HPDE6-E6E7 (cell line): Measurements from ENCODE around the gene CNOT4.
"Not testable (repeated sequence)": the region's sequence is repeated elsewhere in the genome, so short reads cannot be mapped to it uniquely, and the experiment has no call there.

Experiments used
- DNase-seq: peaks from one replicate; pipeline ENCODE4 v3.0.0; 2011; ENCODE audit warnings: missing footprints; ENCODE audit errors: extremely low spot score

CNOT4 gene

DNA sequence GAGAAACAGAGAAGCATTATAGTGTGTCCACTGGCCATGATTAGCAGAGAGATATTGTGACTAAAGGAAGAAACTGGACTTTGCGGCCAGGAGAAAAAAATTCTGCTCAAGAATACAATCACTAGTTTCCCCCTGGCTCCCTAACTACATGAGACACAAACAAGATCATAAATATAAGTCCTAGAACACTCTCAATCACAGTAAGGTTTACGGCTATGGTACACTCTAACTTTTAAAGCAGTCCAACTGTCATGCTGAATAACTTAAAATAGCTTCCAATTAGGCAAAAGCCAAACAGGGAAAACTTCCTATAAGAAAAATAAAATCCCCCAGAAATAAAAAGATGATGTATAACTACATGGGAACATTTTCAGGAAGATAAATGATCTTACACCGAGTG lies 144.2 kb downstream of the CNOT4 start:
- DNase-seq, result no peak

DNA sequence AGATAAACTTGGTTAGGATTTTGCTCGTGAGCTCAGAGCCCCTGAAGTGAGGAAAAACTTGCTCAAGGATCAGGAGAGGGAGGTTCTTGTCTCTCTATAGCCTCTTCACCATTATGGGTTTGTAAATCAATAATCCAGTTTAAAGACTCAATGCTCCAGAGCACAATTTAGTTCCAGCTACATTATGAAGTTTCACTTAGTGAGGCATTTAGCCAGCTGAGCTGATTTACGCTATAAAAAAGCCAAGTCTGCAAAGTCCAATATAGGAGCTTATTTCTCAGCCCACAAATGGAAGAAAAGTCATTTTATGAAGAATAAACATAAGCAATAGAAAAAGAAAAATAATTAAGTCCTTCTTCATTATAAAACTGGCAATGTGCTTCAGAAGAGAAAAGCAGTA lies 145.7 kb downstream of the CNOT4 start:
- DNase-seq, result no peak

DNA sequence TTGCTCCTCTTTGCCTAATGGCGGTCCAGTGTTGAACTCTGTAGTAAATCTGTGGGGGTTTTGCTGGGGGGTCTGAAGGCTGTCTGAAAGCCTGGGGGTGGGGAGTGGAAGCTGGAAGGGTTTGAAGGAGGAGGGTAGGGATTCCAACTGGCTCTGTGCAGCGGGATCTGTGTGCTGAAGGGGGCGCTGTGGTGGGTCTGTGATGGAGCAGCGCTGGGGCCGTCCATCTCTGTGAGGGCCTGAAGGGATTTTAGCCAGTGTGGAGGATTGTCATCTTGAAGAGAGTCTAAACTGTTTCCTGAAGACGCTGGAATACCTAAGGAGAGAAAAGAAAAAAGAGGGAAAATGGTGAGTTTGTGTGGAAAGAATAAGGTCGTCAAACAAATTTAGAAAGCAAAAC lies 147.0 kb downstream of the CNOT4 start:
- no peak for DNase-seq

DNA sequence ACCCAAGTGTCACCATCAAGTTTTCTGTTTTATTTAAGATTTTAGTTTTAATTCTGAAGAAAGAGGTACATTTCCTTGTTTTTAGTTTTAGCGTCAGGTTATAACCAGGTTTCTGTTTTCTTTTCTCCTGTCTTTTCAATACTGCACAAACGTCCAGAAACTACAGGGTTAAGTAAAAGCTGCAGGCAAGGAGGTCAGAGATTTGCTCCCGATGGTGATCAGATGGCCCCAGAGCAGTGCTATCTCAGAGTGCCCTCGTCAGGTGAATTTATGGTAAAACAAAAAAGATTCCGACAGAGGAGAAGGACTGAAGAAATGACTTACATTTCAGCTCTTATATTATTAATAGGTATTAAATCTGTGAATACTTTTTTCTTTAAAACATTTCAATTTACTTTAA lies 148.1 kb downstream of the CNOT4 start:
- DNase-seq, result no peak

DNA sequence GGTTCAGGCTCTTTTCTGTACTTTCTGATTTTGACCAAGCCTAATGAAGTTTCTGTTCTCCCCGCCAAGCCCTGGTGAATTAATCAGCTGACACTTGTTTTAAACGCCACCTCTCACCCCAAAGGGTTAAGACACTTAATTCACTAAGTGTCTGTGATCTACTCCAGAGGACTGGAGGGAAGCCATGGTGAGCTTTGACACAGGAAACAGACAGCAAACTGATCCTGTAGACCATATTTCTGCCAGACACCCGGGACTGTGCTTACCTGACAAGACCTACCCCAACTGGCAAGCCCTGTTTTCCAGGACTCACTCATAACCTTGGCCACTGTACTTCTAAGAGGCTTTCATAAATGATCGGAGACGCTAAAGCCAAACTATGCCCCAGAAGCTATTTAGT lies 150.3 kb downstream of the CNOT4 start:
- no peak for DNase-seq

DNA sequence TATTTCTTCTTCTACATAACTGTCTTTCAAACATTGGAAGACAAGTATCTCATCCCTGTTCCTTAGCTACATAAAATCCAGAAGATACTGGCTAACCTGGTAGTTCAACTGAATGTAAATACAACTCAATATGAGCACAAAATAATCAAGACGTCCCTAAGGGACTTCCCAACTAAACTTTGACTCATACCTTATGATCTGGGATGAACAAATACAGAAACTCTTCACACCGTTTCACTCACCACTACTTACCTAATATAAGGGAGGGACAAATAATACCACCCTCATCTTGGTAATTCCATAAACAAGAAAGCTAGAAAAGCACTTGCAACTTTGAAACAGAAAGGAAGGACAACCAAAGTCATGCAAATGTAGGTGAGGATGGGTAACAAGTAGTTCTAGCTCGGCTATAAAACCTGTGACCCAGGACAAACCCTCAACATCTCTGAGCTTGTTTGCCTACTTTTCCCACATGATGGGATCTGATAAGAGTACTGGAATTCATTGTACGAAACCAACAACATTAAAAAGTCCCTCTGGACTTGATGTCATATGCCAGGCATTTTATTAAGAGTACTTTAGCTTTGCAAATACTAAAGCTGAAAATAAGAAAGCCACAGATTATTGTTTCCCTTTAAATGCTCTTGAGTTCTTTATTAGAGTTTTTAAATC lies 154.4 kb downstream of the CNOT4 start:
- DNase-seq, result no peak

DNA sequence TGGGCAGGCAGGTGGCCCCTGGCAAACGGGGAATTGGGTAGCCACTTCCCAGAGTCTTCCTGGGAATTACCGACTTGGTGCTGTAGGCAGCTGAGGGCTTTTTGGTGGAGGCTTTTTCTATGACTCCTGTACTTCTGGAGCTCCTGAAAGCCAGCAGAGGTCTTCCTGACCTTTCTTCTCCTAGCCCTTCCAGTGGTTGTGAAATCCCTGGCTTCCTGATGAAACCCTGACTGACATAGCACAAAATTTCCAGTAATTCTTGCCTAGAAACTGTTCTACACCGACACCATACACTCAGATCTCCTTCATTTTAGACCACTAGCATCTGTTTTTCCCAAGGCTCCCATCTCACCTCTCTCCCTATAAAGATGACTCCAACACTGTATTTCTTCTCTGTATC lies 156.1 kb downstream of the CNOT4 start:
- no peak for DNase-seq

DNA sequence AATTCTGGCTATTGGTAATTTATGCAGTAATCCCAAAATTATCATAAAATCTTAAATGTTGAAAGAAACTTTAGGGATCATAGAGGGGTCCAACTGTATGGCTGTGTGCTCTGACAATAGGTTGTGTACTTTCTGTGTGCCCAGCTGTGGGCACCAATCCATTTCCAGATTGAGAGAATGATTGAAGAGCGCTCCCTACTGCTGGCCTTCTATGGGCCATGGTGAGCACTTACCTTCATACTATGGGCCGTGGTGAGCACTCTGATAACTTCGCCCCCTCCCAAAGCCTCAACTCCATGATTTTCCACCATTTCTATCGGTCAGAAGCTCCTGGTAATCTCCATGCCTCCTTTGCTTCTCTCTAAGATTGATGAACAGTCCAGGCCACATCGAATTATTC lies 157.6 kb downstream of the CNOT4 start:
- DNase-seq, result no peak

DNA sequence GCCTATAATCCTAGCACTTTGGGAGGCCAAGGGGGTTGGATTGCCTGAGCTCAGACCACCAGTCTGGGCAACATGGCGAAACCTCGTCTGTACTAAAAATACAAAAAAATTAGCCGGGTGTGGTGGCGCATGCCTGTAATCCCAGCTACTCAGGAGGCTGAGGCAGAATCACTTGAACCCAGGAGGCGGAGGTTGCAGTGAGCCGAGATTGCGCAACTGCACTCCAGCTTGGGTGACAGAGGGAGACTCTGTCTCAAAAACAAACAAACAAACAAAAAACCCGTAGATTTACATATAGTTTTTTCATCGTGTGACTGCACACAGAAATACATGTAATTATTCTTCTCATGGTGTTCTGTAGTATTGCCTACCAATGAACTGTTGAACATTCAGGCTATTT lies 158.8 kb downstream of the CNOT4 start:
- DNase-seq, result not testable (repeated sequence)

DNA sequence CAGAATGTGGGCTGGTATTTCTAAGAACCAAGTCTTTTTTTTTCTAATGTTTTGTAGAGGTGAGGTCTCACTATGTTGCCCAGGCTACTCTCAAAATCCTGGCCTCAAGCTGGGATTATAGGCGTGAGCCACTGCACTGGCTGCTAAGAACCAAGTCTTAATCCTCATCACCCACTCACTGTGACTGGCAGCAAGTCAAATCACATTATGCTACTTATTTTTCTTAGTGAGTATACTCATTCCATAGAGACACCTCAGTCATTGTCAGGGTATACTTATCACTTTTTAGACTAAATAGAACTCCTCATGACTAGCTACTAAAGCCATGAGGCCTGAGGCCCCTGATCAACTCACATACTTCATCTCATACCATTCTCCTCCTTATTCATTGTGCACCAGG lies 160.2 kb downstream of the CNOT4 start:
- DNase-seq, result no peak

DNA sequence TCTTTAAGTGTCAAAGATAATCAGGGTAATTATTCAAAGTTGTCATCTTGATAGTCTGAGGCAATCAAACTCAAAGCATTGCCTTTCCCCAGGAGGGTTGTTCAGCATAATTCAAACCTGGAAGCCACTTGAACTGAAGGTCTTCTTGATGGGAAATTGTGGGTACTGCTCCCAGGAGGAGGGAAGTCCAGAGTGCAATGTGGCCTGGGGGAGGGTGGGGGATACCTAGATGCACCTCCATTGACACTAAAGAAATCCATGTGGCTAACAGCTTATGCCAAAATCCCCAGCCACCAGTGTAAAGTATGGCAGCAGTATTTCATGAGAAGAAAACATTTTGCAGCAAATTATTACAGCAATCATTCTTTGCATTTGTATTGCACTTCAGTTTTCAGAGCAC lies 161.4 kb downstream of the CNOT4 start:
- no peak for DNase-seq

DNA sequence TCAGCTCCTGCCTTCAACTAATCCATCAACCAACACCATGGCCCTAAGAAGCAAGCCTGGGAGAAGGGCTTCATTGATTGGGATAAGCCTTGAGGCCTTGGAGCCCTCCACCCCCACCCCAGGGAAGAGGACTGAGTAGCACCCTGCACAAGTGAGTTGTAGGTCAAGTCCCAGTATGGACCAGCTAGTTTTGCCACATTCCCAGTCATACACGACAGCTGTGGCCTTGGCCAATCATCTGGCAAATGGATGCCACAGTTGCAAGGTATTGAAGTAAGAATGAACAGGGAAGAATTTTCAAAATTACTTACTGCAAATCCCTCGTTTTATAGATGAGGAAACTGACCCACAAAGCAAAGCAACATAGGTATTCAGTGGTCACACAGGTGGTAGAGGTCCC lies 166.5 kb downstream of the CNOT4 start:
- no peak for DNase-seq

DNA sequence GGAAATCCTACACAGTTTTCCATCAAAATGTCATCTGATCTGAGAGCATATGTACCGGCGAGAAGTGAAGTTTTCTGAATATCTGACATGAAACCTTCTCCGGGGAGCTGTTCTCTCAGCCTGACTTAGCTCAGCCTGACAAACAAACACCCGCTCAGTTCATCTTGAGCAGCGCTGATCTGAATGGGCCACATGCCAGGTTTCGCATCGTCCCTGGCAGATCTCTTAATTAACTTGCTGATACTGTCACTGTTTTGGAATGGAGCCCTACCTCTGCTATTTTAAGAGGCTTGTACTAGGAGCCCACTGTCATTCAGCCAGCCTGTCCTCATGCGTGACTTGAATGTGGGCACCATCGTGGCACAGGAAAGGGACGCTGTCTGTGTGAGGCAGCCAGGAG lies 167.0 kb downstream of the CNOT4 start:
- no peak for DNase-seq

DNA sequence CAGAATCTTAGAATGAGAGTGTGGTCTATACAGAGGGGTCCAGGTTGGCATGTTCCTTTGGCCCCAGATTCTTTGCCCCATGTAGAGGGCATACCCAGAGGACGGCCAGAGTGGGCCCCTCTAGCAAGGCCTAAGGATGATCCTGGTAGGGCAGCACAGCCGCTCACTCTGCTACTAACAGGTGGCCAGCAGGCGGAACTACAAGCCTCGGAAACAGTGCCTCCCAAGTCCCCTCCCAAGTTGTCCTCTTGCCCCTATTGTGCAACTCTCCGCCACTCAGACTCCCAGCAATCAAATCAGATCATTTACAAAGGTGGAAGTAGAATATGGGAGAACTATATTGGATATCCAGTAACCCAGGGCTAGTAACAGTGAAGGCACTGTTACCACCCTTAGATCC lies 168.9 kb downstream of the CNOT4 start:
- no peak for DNase-seq

DNA sequence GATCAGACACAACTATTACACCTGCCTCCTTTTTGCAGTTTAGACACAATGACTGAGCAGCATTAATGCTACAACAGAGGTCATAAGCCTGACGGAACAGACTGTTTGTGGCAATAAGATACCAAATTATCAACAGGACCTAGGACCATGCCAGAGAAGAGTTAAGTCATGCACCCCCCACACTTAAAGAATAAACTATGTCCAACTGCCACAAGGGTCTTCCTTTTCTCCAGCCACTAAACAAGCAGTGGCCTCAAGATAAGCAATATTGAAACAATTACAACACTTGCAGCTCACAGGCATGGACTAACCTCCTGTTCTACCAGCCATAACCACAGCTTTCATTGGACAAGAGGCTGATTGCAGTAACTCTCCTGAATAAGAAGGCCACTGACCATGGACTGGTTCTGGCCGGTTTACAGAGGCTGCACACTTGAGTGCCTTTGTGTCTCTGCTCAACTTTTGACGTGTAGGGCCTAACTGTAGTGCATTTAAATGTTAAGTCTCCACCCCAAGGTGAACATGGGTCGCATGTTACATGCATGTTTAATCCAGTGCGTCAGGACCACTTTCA lies 171.8 kb downstream of the CNOT4 start:
- no peak for DNase-seq

DNA sequence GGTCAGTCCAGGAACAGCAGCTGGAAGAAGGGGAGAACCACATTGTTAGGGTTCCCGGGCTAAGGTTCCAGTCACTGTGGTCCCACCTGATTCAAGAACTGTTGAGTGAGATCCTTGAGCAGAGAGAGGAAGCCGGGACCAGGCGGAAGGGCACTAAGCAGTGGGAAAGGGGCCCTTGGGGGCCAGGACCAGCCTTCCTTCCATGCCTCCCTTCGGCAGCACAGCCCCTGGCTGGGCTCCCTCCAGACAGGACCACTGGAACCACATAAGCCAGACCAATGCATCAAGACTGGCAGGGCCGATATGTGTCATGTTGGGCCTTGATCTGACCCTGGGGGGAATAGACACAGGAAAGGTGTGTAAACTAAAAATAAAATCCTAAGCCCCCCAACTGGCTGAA lies 172.4 kb downstream of the CNOT4 start:
- DNase-seq, result no peak

DNA sequence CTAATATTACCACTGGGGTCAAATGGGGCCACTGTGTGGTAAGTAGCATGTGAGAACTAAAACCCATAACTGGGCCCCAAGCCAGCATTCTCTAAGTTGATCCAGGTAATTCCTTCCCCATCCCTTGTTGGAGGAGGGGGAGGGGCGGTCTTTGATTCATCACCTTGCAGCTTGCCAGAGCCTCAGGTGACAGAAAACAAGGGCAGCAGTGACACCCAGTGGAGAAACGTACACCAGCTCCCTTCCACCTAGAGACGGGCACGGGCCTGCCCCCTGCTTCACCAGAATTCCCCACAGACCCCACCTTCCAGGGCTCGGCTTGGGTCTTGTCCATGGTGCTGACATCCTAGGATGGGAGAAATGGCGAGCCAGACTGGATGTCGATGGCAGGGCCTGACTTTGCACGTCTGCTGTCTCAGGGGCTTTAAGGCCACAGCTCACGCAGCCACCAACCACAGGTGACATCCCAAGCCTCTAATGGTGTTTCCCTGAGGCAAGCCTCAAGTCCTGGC lies 174.2 kb downstream of the CNOT4 start:
- DNase-seq, result peak; percentile 96

DNA sequence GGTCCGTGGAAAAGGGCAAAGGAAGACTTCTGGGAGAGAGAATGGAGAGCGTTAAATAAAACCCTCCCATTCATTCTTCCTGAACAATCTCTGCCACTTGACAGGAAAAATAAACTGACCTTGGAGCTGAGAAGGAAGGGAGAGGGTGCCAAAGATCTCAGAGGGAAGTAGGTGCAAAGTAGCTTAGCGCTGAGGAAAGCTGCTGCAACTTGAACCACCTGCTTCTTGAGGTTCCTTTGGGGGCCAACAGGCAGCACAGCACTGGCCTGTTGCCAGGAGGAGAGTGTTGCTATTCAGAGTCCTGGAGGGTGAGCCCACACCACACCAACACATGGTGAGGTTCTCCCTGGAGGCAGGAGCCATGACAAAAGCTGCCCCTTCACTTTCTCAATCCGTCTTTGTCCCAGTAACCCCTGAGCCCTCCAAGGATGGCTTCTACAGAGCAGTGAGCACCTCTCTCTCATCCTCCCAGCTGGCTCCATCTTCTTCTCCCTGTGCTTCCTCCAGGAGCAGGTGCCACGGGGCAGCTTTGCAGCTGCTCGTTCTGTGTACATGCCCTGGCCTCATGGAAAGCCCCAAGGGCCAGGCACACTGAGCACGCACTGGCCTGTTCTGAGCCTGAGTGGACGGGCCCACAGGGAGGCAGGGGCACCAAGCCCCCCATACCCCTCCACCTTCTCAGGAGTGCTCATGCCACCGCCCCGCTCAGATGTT lies 174.9 kb downstream of the CNOT4 start:
- no peak for DNase-seq

DNA sequence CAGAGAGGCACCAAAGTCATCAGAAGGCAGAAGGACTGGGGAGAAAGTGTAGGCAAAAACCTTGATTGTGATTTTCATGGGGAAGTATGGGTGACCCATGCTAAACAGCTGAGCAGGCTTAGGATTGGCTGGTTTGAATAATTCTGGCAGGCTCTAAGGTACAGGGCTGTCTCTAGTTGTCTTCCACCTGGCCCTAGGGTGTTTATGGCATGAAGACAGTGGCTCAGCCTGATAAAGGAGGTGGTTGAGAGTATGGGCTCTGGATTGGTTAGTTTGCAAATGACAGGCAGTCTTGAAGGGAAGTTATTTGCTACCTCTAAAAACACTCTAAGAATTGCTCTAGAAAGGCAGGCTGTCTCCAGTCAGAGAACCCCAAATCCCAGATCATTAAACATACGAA lies 176.0 kb downstream of the CNOT4 start:
- no peak for DNase-seq

DNA sequence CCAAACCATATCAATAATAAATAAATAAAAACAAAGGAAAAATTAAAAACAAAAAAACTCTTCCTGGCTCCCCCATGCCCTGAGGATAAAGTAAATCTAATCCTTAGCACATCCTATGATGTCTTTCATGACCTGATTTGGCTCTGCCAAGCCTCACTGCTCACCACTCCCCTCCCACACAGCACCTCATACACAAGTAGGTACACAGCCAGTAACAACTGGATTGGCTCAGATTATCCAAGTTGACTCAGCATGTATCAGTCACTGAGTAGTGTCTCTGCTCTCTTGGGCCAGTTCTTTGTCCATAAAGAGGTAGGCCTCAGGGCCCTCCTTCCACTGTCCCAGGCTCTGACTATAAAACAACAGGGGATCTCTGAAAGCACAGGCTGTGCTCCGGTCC lies 176.7 kb downstream of the CNOT4 start:
- peak; percentile 81 for DNase-seq

DNA sequence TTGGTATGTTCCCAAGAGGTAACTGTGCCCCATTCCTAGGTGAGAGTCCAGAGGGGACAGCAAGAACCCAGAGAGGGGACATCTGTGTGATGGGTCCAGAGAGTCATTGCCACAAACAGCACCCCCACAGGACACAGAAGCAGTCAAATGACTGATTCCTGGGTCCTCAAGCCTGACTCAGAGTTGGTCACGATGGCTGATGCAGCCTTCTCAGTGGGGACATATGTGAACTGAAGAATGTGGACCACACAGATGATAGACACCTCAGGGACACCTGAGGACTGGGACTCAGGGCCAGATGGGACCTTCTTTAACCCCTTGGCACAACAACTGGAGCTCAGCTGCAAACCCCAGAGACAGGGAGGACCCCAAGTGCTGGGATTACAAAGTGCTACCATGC lies 179.8 kb downstream of the CNOT4 start:
- DNase-seq, result no peak

DNA sequence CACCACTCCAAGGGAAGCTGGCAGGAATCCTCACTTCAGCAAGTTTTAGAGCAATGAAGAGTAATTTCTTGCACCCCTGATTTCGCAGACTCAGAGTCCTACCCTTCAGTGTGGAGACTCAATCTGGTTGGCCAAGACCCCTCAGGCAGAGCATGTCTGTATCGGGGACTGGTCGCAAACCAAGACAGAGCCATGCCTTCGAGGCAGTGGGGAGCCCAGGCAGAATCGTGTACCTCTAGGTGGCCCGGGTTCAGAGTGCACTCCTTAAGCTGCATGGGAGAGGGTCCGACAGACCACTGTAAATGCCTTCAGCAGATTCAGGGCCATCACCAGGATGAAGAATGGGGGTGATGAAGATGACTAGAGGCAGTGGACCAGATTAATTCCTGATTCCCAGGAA lies 181.4 kb downstream of the CNOT4 start:
- no peak for DNase-seq

DNA sequence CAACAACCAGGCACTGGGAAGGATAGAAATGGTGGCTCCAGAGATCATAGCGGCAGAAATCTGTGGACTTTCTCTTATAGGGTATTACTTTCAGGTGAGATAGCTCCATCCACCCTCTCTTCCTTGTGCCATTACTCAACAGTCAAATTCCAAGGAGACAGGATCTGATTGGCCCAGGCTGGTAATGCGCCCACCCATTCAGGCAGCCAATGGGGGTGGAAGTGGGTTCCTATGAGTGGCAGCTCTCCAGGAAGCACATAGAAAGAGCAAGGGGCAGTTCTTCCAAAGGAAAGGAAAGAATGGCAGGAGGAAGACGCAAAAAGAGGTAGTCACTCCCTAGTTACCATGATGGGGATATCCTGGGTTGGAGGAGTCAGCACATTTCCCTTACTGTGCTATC lies 181.8 kb downstream of the CNOT4 start:
- DNase-seq, result no peak
